HCT116 (cell line): ENCODE results near the gene C4BPA. TPM values are rescaled to one million over a fixed set of nuclear protein-coding genes. Genes with fewer than 3 reads are reported as not detected.

Source experiments
- ATAC-seq: fragments of 200-7000 bp; cut with Tn5 transposase; 2 replicates; pipeline ENCODE4 v1.9.1; 2020; ENCODE audit warnings: mild to moderate bottlenecking, moderate library complexity
- BruUV-seq: library from RNA; stranded (reverse); fragments of 400-500 nt; replicated peaks from 2 replicates; lab custom pipeline; 2021; lab: Mats Ljungman, UMichigan
- CTCF ChIA-PET: fragments of 300-600 bp; sonication (Branson Sonifier 250); formaldehyde crosslinking; loops from one replicate; lab custom pipeline; 2021; ENCODE audit warnings: antibody characterized with exemption; lab: Charles Lee
- POLR2A ChIA-PET: fragments of 300-600, 350-600 bp; sonication (Branson Sonifier 250); formaldehyde crosslinking; loops from one replicate; lab custom pipeline; 2021; ENCODE audit warnings: antibody characterized with exemption; lab: Charles Lee
- RAD21 ChIA-PET, 2 experiments: fragments of 300-600 bp; sonication (Branson Sonifier 250); formaldehyde crosslinking; loops; one replicate each; lab custom pipeline; 2023; ENCODE audit warnings: low total read pairs in 2 of 2; ENCODE audit not compliant: uncharacterized antibody in 2 of 2, unreplicated experiment in 2 of 2, low non-redundant PET in 1 of 2; lab: Charles Lee
- DNase-seq: peaks from one replicate; pipeline ENCODE4 v3.0.0-alpha.2; 2010; ENCODE audit warnings: low read depth, low spot score
- H2AFZ ChIP-seq: fragments of 200-600 bp; shearing (Covaris generic), sonication (generic); 2 replicates; pipeline ENCODE4 v1.6.1; 2017; ENCODE audit warnings: low read depth, mixed run types, mixed read lengths, antibody characterized with exemption, low read length; ENCODE audit not compliant: poor library complexity, severe bottlenecking
- H3K27ac ChIP-seq: 2 replicates; pipeline ENCODE4 v1.5.1; 2012; ENCODE audit warnings: low read depth, low read length
- H3K27me3 ChIP-seq: fragments of 200-600 bp; sonication (generic); 2 replicates; pipeline ENCODE4 v1.6.1; 2016; ENCODE audit warnings: mixed run types, low read length, mixed read lengths; ENCODE audit not compliant: insufficient read depth
- H3K36me3 ChIP-seq, 2 experiments: fragments of 200-500 bp in 1 of 2; fragments of 200-600 bp in 1 of 2; sonication (Bioruptor generic) in 1 of 2; sonication (generic) in 1 of 2; 2 replicates each; pipeline versions ENCODE4 v1.5.1 to v1.6.1; 2014 to 2016; ENCODE audit warnings: low read length in 2 of 2, inconsistent platforms in 1 of 2, mixed read lengths in 1 of 2, mixed run types in 1 of 2; ENCODE audit not compliant: insufficient read depth in 2 of 2, control insufficient read depth in 1 of 2
- H3K4me1 ChIP-seq, 2 experiments: fragments of 200-600 bp in 1 of 2; sonication (generic) in 1 of 2; 2 replicates each; pipeline versions ENCODE4 v1.5.1 to v1.6.1; 2012 to 2017; ENCODE audit warnings: low read length in 2 of 2, inconsistent platforms in 1 of 2, mild to moderate bottlenecking in 1 of 2, mixed read lengths in 1 of 2, mixed run types in 1 of 2, moderate library complexity in 1 of 2; ENCODE audit not compliant: insufficient read depth in 2 of 2, control insufficient read depth in 1 of 2
- H3K4me2 ChIP-seq: fragments of 200-600 bp; sonication (generic); 2 replicates; pipeline ENCODE4 v1.6.1; 2017; ENCODE audit warnings: mixed run types, low read length, mixed read lengths
- H3K4me3 ChIP-seq, 2 experiments: fragments of 200-600 bp in 1 of 2; sonication (generic) in 1 of 2; replicated peaks in 1 of 2; 2 replicates each; pipeline ENCODE4 v1.5.1; 2011 to 2016; ENCODE audit warnings: low read length in 2 of 2, control low read depth in 1 of 2, low read depth in 1 of 2, mild to moderate bottlenecking in 1 of 2, mixed read lengths in 1 of 2, mixed run types in 1 of 2
- H3K79me2 ChIP-seq: fragments of 200-600 bp; sonication (generic); 2 replicates; pipeline ENCODE4 v1.6.1; 2017; ENCODE audit warnings: mild to moderate bottlenecking, mixed run types, low read length, moderate library complexity, mixed read lengths; ENCODE audit not compliant: insufficient read depth
- H3K9ac ChIP-seq: fragments of 200-600 bp; sonication (generic); 2 replicates; pipeline ENCODE4 v1.6.1; 2016; ENCODE audit warnings: low read length, mixed read lengths
- H3K9me2 ChIP-seq: fragments of 200-600 bp; sonication (generic), shearing (Covaris generic); 2 replicates; pipeline ENCODE4 v1.6.1; 2017; ENCODE audit warnings: mixed run types, mild to moderate bottlenecking, moderate library complexity; ENCODE audit not compliant: insufficient read depth
- H3K9me3 ChIP-seq, 2 experiments: fragments of 200-500 bp in 1 of 2; fragments of 200-600 bp in 1 of 2; sonication (Bioruptor generic) in 1 of 2; sonication (generic) in 1 of 2; 2 replicates each; pipeline ENCODE4 v1.6.1; 2014 to 2017; ENCODE audit warnings: low read length in 2 of 2, mixed read lengths in 2 of 2, inconsistent platforms in 1 of 2, low read depth in 1 of 2, mild to moderate bottlenecking in 1 of 2, mixed run types in 1 of 2, moderate library complexity in 1 of 2; ENCODE audit not compliant: control insufficient read depth in 1 of 2, insufficient read depth in 1 of 2
- H4K20me1 ChIP-seq: fragments of 200-600 bp; sonication (generic), shearing (Covaris generic); 2 replicates; pipeline ENCODE4 v1.6.1; 2017; ENCODE audit warnings: mixed run types, mild to moderate bottlenecking, moderate library complexity; ENCODE audit not compliant: insufficient read depth
- ATF3 ChIP-seq: IDR thresholded peaks from 2 replicates; pipeline ENCODE4 v1.6.1; 2012
- CBX3 ChIP-seq: IDR thresholded peaks from 2 replicates; pipeline ENCODE4 v1.6.1; 2012; ENCODE audit warnings: low read depth
- CEBPB ChIP-seq: IDR thresholded peaks from 2 replicates; pipeline ENCODE4 v1.6.1; 2012; ENCODE audit warnings: low read depth
- EZH2 ChIP-seq: fragments of 200-600 bp; sonication (generic); IDR thresholded peaks from 2 replicates; pipeline ENCODE4 v1.6.1; 2017; ENCODE audit warnings: antibody characterized with exemption, mixed run types
- EZH2phosphoT487 ChIP-seq: fragments of 200-600 bp; IDR thresholded peaks from 2 replicates; pipeline ENCODE4 v1.6.1; 2018; ENCODE audit warnings: antibody characterized with exemption, borderline replicate concordance
- JUND ChIP-seq: IDR thresholded peaks from 2 replicates; pipeline ENCODE4 v1.6.1; 2012
- POLR2A ChIP-seq: IDR thresholded peaks from 2 replicates; pipeline ENCODE4 v1.7.0; 2011; ENCODE audit warnings: borderline replicate concordance; ENCODE audit not compliant: insufficient read depth, insufficient read length; ENCODE audit errors: extremely low read depth
- POLR2AphosphoS5 ChIP-seq: IDR thresholded peaks from 2 replicates; pipeline ENCODE4 v1.6.1; 2011; ENCODE audit warnings: mild to moderate bottlenecking, low read depth, low read length, moderate library complexity
- RAD21 ChIP-seq: IDR thresholded peaks from 2 replicates; pipeline ENCODE4 v1.6.1; 2012; ENCODE audit warnings: low read depth, mild to moderate bottlenecking
- REST ChIP-seq: IDR thresholded peaks from 2 replicates; pipeline ENCODE4 v1.6.1; 2012; ENCODE audit warnings: low read depth
- SIN3A ChIP-seq: IDR thresholded peaks from 2 replicates; pipeline ENCODE4 v1.6.1; 2012; ENCODE audit warnings: low read depth
- SP1 ChIP-seq: IDR thresholded peaks from 2 replicates; pipeline ENCODE4 v1.6.1; 2012; ENCODE audit warnings: low read depth
- SRF ChIP-seq: IDR thresholded peaks from 2 replicates; pipeline ENCODE4 v1.6.1; 2012; ENCODE audit warnings: low read depth
- TCF7L2 ChIP-seq: IDR thresholded peaks from 2 replicates; pipeline ENCODE4 v1.7.0; 2011; ENCODE audit warnings: borderline replicate concordance, inconsistent platforms; ENCODE audit not compliant: insufficient read depth, insufficient read length; ENCODE audit errors: extremely low read depth
- YY1 ChIP-seq: IDR thresholded peaks from 2 replicates; pipeline ENCODE4 v1.6.1; 2011; ENCODE audit warnings: low read length, low read depth, moderate library complexity, mild to moderate bottlenecking; ENCODE audit not compliant: insufficient replicate concordance; ENCODE audit errors: extremely low read depth
- ZBTB33 ChIP-seq: IDR thresholded peaks from 2 replicates; pipeline ENCODE4 v1.6.1; 2011; ENCODE audit warnings: mild to moderate bottlenecking, low read length, moderate library complexity; ENCODE audit not compliant: insufficient replicate concordance; ENCODE audit errors: extremely low read depth
- ZNF274 ChIP-seq: fragments of 200-500 bp; sonication (Bioruptor generic); IDR thresholded peaks from 2 replicates; pipeline ENCODE4 v1.6.1; 2014; ENCODE audit warnings: mild to moderate bottlenecking, low read depth, low read length, inconsistent platforms
- intact Hi-C: fragments of 100-400 bp; cut with micrococcal nuclease; formaldehyde crosslinking; loops from 2 replicates; pipeline ENCODE4 v1.10.0; 2022
- total RNA-seq: library from RNA; stranded (reverse); gene quantifications from one replicate; pipeline ENCODE4 v1.2.1, GENCODE V29; 2021; ENCODE audit not compliant: unreplicated experiment

The C4BPA gene
- total RNA-seq, 1 experiment from 2014 or later: 0.32 TPM

GRCh38 chr1:207134581-207134980, 30.5 kb downstream of the C4BPA start:
- H4K20me1 ChIP-seq: no peaks in the 10 kb centered on the region
- RAD21 ChIA-PET: no interaction called here
- POLR2A ChIA-PET: interaction anchor here (1.4 kb wide), 1 partner anchor 18 kb away, joined by 3 read pairs; no protein-coding TSS in a partner anchor
- BruUV-seq: no TSS peak
- H3K9ac ChIP-seq: no peak overlapping the region
- no peak overlapping the region for H2AFZ ChIP-seq
- H3K36me3 ChIP-seq: no peaks in the 10 kb centered on the region
- no peaks in the 10 kb centered on the region for H3K9me3 ChIP-seq
- DNase-seq (no peak), ATAC-seq (no peak)
- H3K27me3 ChIP-seq: no peaks in the 10 kb centered on the region
- H3K4me2 ChIP-seq: no peak overlapping the region
- H3K9me2 ChIP-seq: no peaks in the 10 kb centered on the region
- H3K79me2 ChIP-seq: no peaks in the 10 kb centered on the region
- intact Hi-C loops: no loop called here
- CTCF ChIA-PET: no interaction called here
- no peak for TF ChIP-seq JUND
- no peak for TF ChIP-seq RAD21
- no peaks in the 10 kb centered on the region for H3K4me1 ChIP-seq
- no peak overlapping the region for H3K4me3 ChIP-seq
- no peak overlapping the region for H3K27ac ChIP-seq

- ChIA-PET CTCF (no interaction called here), RAD21 (no interaction called here), POLR2A (no interaction called here)
- Histone ChIP-seq H3K27me3 (no peaks in the 10 kb centered on the region), H3K9me2 (no peaks in the 10 kb centered on the region), H3K4me2 (no peak overlapping the region), H2AFZ (no peak overlapping the region), H3K36me3 (no peaks in the 10 kb centered on the region), H3K79me2 (no peaks in the 10 kb centered on the region), H3K4me1 (no peaks in the 10 kb centered on the region), H4K20me1 (no peaks in the 10 kb centered on the region), H3K4me3 (no peak overlapping the region), H3K27ac (no peak overlapping the region), H3K9me3 (no peaks in the 10 kb centered on the region), H3K9ac (no peak overlapping the region)
- no TSS peak for BruUV-seq
- intact Hi-C loops: no loop called here
- ATAC-seq (no peak), DNase-seq (no peak)
- TF ChIP-seq CEBPB: no peak
- TF ChIP-seq ATF3: no peak
- no peak for TF ChIP-seq SP1
- no peak for TF ChIP-seq YY1
- no peak for TF ChIP-seq TCF7L2
- TF ChIP-seq REST: no peak
- no peak for TF ChIP-seq SIN3A
- no peak for TF ChIP-seq JUND
- no peak for TF ChIP-seq POLR2AphosphoS5
- no peak for TF ChIP-seq SRF
- no peak for TF ChIP-seq ZNF274
- TF ChIP-seq RAD21: no peak
- no peak for TF ChIP-seq EZH2phosphoT487
- TF ChIP-seq CBX3: no peak
- no peak for TF ChIP-seq POLR2A
- no peak for TF ChIP-seq EZH2
- no peak for TF ChIP-seq ZBTB33
Measured at GRCh38 chr1:207139616-207140015, 35.6 kb downstream of the C4BPA start.
